Inflammatory macrophage treated with lipopolysaccharide for 1 hour (primary cell): ENCODE measurements around the gene RWDD1.
A peak's percentile ranks its signal among the peaks of the same experiment; 100 is the strongest.

ENCODE experiments used
- DNase-seq, 2 donors: peaks; one replicate each; pipeline ENCODE4 v3.0.0-alpha.2; 2020 to 2022

The RWDD1 gene, protein sequence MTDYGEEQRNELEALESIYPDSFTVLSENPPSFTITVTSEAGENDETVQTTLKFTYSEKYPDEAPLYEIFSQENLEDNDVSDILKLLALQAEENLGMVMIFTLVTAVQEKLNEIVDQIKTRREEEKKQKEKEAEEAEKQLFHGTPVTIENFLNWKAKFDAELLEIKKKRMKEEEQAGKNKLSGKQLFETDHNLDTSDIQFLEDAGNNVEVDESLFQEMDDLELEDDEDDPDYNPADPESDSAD

GRCh38 chr6:116570856-116571682, at the start of gene RWDD1:
Gene RWDD1 (plus strand): TSS chr6:116571504. CDS start chr6:116571583, 79 bp downstream.
- DNase-seq: peak; percentile 97 to 99

DNA sequence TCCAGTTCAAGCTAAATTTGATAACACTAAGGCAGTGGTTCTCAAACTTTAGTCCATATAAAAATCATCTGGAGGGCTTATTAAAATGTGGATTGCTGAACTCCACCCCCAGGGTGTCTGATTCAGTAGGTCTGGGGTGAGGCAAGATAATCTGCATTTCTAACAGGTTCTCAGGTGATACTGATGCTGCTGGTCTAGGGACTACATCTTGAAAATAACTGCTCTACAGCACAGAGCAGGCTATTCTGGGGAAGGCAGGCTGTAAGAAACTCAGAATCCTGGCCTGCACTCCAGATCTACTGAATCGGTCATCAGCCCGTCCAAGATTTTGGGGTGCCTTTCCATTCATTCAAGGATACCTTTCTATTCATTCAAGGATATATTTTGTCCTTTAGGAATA, 48.4 kb upstream of the RWDD1 start:
- DNase-seq: no peak

- DNase-seq: no peak
These were observed 47.1 kb upstream of the RWDD1 start for GRCh38 chr6:116524236-116524635.

GRCh38 chr6:116528133-116528532, 43.2 kb upstream of the RWDD1 start:
- no peak for DNase-seq

DNA sequence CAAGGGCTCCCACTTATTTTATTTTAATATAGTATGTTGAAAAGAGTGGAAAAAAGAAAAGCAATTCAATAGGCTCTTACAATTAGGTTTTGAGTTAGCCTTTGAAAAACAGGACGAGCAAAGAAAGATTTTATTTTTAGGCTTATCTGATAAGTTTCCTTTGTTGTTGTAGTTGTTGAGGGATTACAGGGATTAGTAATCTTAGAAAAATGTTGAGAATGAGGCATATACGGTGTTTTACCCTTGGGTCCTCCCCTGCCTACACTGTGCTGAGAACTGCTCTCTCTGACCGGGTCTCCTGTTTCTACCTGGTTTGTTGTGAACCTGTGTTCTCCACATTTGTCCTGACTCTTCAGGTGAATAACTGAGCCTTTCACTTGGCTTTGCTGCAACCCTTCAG, 42.5 kb upstream of the RWDD1 start:
- DNase-seq: no peak

DNA sequence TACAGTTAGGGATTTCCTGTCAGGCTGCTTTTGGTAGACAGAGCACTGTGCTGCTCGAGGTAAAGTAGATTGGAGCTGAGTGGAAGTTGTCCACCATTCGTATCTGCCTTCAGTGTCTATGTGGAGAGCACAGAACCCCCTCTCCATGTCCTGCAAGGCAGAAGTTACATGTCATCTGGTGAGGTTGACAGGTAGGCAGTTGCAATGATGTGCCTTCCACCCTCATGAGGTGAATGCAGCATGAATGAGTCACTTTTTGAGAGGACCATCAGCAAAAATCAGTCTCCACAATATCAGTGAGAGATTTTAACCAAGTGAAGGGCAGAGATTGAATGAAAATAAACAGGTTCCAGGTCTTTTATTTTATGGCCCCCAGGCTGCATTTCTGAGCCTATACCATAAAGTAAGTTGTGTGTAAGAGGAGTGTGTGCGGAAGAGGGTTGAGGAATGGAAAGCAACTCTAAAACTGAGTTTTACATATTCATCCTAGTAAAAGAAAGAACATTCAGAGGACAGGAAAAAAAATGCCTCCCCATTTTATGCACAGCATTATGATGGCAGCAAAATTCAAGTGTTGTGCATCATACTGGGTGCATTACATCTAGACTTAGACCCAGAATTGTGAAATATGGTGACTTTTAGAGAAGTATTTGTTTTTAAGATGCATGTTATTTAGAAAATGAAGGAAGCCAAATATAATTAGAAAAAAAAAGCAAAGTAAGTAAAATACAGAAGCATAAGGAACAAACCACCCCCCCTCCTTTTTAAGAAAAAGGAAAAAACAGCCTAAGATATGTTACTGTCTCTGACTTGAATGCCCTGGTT, 41.6 kb upstream of the RWDD1 start:
- peak; percentile 15 to 25 for DNase-seq

DNA sequence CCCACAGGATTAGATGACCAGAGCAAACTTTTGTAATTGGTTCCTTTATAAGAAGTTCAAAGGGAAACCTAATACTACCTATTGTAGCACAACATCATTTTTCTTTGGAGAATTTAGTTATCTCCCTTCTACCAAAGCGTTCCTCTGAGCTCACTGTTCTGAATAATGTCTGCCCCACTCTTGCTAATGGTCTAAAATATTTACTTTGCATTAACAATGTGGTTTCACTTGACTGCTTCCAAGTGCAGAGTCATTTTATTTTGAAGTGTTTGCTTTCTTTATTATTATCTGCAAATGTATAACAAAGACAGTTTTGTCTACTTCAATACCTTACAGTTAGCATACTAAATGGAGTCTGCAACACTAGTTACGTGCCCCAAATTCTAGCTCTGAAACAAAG, 40.9 kb upstream of the RWDD1 start:
- DNase-seq: no peak

DNA sequence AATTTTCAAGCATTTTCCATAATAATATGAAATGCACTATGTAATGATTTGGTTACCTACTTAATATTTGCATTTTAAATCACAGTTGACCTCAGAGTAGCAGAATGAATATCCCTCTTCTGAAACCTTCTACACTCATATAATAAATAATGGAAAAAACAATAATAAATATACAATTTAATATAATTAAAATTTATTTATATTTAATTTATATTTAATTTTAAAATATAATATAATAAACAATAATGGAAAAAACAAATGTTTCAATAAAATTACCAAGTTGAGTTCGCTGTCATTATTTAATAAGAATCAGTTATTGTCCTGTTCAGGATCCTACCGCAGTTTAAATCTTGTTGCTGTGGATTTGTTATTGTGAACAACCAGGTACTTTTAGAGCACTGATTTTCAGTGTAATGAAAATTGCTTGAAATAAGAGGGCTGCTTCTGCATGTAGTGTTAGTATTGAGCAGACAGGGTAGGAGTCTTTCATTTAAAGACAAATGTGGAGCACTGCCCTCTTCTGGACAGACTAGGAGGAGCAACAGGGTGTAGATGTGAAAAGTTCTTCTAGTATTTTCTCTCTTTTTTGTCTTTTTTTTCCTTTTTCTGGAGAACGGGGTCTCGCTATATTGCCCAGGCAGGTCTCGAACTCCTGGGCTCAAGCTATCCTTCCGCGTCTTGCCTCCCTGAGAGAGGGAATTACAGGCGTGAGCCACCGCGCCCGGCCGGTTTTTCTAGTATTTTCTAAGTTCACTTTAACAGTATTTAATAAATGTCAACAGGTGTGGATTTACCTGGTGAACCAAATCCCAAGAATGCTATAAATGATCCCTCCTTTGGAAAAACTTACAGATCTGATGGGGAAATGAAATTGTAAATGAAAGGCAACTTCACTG, 39.4 kb upstream of the RWDD1 start:
- DNase-seq: peak; percentile 54 to 87

GRCh38 chr6:116533233-116533957, 37.9 kb upstream of the RWDD1 start:
- no peak for DNase-seq

- DNase-seq: no peak
These were observed 36.2 kb upstream of the RWDD1 start for GRCh38 chr6:116535109-116535508.

GRCh38 chr6:116536216-116536621, 35.1 kb upstream of the RWDD1 start:
- DNase-seq: peak; percentile 47 to 87

GRCh38 chr6:116542426-116542825, 28.9 kb upstream of the RWDD1 start:
- DNase-seq: no peak

- no peak for DNase-seq
These were observed 28.2 kb upstream of the RWDD1 start for GRCh38 chr6:116543149-116543548.

- DNase-seq: no peak
These were observed 25.7 kb upstream of the RWDD1 start, which contains the start of gene TRAPPC3L for GRCh38 chr6:116545651-116546050. Gene TRAPPC3L (minus strand): TSS chr6:116545684. CDS start chr6:116545514, 170 bp downstream.

DNA sequence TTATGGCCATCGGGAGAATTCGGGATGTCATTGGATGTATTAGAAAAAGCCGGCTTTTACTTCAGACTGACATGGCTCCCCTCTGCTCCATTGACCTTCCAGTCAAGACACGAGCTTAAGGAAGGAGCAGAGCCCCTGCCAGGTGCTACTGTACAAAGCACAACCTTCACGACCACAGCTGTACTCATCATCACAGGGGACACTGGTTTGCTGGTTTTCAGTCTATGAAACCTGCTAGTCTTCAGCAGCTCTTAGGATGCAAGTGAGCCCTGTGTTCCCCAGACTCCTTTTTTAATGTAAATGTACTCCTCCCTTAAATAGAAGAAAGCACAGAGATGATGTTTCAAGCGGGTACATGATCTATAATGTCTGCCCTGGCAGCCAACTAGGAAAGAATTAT, 23.9 kb upstream of the RWDD1 start:
- DNase-seq: no peak

DNA sequence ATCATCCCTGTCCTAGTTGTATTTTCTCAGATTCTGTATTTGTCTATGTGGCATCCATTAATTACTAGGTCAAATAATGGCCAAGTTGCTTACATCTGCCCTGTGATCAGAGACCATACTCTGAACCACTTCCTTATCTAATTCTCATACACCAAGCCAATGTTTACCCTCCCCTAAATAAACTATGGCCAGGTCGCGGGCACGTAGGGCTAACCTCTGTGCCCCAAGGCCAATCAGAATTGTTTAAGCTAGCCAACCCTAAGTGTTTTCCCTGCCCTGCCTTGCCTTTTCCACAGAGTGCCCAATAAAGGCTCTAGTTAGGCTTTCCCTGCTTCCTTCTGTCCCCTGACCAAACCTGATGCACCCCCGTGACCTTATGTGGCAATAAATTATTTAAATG, 20.5 kb upstream of the RWDD1 start:
- no peak for DNase-seq

GRCh38 chr6:116553451-116553850, 17.9 kb upstream of the RWDD1 start, which contains the start of gene CALHM4:
Gene CALHM4 (plus strand): TSS chr6:116553751. CDS start chr6:116553794, 43 bp downstream.
- DNase-seq: no peak

GRCh38 chr6:116556065-116556464, 15.2 kb upstream of the RWDD1 start:
- no peak for DNase-seq

DNA sequence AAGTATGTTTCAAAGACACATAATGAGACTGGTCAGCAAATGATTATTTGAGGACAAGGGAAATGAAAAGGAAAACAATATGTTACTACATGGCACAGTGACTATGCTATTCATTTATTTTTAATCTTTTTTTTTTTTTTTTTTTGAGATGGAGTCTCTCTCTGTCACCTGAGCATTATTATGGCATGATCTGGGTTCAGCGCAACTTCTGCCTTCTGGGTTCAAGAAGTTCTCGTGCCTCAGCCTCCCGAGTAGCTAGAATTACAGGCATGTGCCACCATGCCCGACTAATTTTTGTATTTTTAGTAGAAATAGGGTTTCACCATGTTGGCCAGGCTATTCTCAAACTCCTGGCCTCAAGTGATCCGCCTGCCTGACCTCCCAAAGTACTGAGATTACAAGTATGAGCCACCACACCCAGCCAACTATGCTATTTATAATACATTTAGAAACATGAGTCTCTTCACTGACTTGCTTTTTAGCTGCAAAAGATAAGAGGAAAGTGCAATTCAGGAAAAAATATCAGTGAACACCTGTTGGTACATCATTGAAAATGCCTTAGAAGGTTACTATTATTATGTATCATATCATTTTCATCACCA, 14.4 kb upstream of the RWDD1 start:
- no peak for DNase-seq

- DNase-seq: no peak
These were observed 13.4 kb upstream of the RWDD1 start for GRCh38 chr6:116557893-116558292.

DNA sequence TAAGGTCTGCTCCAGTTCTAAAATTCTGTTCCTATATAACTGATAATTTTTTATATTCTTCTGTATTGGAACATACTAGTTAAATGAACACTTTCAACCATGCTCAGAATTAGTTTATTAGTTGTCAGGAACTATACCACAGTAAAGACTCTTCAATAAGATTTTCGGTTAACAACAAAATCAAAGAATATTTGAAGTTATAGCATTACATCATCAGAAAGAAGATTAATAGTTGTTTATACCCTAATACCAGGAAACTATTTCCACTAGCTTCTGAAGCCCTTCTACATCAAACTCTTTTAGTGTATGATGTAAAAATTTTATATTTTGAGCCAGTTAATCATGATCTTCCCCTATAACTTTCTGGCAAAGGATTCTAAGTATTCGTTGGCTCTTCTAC, 11.2 kb upstream of the RWDD1 start:
- DNase-seq: no peak
